WERI-Rb-1 (cell line): Measurements from ENCODE around the gene CDCA7L.

ENCODE experiments used
- DNase-seq: peaks from one replicate; pipeline ENCODE4 v3.0.0-alpha.2; 2020
- H3K27ac ChIP-seq: fragments of 250-450 bp; sonication (Bioruptor Pico); 2 replicates; pipeline ENCODE4 v1.5.1; 2020; ENCODE audit warnings: mild to moderate bottlenecking, moderate library complexity
- H3K27me3 ChIP-seq: fragments of 250-450 bp; sonication (Bioruptor Pico); 2 replicates; pipeline ENCODE4 v1.5.1; 2021; ENCODE audit warnings: mild to moderate bottlenecking, low read depth, moderate library complexity; ENCODE audit not compliant: insufficient read depth, severe bottlenecking
- H3K36me3 ChIP-seq: fragments of 250-450 bp; sonication (Bioruptor Pico); 2 replicates; pipeline ENCODE4 v1.5.1; 2020; ENCODE audit warnings: mild to moderate bottlenecking, moderate library complexity
- H3K4me3 ChIP-seq: 2 replicates; pipeline ENCODE4 v1.5.1; 2011; ENCODE audit warnings: low read depth, mild to moderate bottlenecking, control low read depth, low read length
- H3K9me3 ChIP-seq: fragments of 250-450 bp; sonication (Bioruptor Pico); 2 replicates; pipeline ENCODE4 v1.5.1; 2021; ENCODE audit warnings: mild to moderate bottlenecking, moderate library complexity; ENCODE audit not compliant: severe bottlenecking
- CTCF ChIP-seq: IDR thresholded peaks from 2 replicates; pipeline ENCODE4 v1.5.1; 2011; ENCODE audit warnings: low read depth, mild to moderate bottlenecking, control low read depth, inconsistent platforms, low read length

The CDCA7L gene

GRCh38 chr7:21945454-21946221, at the start of gene CDCA7L:
Gene CDCA7L, minus strand, starts transcription at chr7:21945899. Its CDS starts 95 bp downstream, at chr7:21945804.
- H3K27ac ChIP-seq = peak within 1 kb of the TSS; percentile 91

GRCh38 chr7:21986096-21986495, 40.4 kb upstream of the CDCA7L start:
- Histone ChIP-seq H3K9me3 (no peaks in the 10 kb centered on the region), H3K27me3 (no peaks in the 10 kb centered on the region), H3K4me3 (no peak overlapping the region), H3K36me3 (no peaks in the 10 kb centered on the region), H3K27ac (no peak overlapping the region)
- DNase-seq = no peak
- no peak for TF ChIP-seq CTCF

More at GRCh38 chr7:21945454-21946221, at the start of gene CDCA7L:
- Histone ChIP-seq H3K9me3 (no peaks in the 10 kb centered on the region), H3K4me3 (peak within 1 kb of the TSS; percentile 78), H3K27me3 (no peaks in the 10 kb centered on the region), H3K36me3 (no peaks in the 10 kb centered on the region)
- DNase-seq = peak; percentile 83
- 0 out of 2 replicates have a peak, but pooled peaks have one; percentile 8 for TF ChIP-seq CTCF

DNA sequence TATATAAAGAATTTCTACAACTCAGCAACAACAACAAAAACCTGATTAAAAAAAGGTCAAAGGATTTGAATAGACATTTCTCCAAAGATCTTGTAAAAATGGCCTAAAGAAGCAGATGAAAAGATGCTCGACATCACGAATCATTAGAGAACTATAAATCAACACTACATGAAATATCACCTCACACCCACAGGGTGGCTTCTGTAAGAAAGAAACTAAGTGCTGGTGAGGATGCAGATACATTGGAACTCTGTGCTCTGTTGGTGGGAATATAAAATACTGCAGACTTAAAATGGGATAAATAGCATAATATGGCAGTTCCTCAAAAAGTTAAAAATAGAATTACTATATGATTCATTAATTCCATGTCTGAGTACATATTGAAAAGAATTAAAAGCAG, 38.3 kb upstream of the CDCA7L start:
- Histone ChIP-seq H3K9me3 (no peaks in the 10 kb centered on the region), H3K4me3 (no peak overlapping the region), H3K27me3 (no peaks in the 10 kb centered on the region), H3K27ac (no peak overlapping the region), H3K36me3 (no peaks in the 10 kb centered on the region)
- no peak for TF ChIP-seq CTCF
- DNase-seq = no peak

GRCh38 chr7:21983056-21983455, 37.4 kb upstream of the CDCA7L start:
- no peak overlapping the region for H3K4me3 ChIP-seq
- H3K9me3 ChIP-seq = no peaks in the 10 kb centered on the region
- no peaks in the 10 kb centered on the region for H3K27me3 ChIP-seq
- no peak for TF ChIP-seq CTCF
- no peak overlapping the region for H3K27ac ChIP-seq
- H3K36me3 ChIP-seq = no peaks in the 10 kb centered on the region
- DNase-seq = no peak

DNA sequence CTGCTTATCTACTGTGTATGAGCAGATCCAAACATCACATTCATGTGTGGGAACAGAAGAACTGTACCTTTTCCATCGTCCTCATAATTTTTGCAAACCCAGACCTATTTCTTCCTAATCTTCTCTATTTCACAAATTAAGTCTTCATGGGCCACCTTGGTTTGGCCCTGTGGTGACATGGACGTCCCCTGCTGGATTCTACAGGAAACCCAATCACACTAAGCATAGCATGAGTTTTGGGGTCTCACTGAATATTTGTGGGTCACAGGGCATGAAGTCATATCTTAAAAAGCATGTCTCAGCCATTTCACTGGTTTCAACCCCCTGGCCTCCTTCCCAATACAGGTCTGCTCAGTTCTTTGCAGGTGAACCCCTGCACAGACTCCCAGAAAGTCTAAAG, 35.8 kb upstream of the CDCA7L start:
- no peak for DNase-seq
- Histone ChIP-seq H3K27me3 (no peaks in the 10 kb centered on the region), H3K36me3 (no peaks in the 10 kb centered on the region), H3K4me3 (no peak overlapping the region), H3K27ac (no peak overlapping the region), H3K9me3 (no peaks in the 10 kb centered on the region)
- TF ChIP-seq CTCF = no peak
